Measurements from ENCODE around the gene GCGR.
A peak's percentile ranks its signal among the peaks of the same experiment; 100 is the strongest.

The GCGR gene

GRCh38 chr17:81832608-81833159 lies 28.7 kb downstream of the GCGR start (continued):
- TF ChIP-seq ATF2 (tag by site-specific recombination; IDR thresholded peaks at IDR 0.05; ENCODE audit: low read depth) (no peak), ZNF488 (tag by site-specific recombination; IDR thresholded peaks at IDR 0.05) (no peak), ZNF785 (tag by site-specific recombination; IDR thresholded peaks at IDR 0.05) (no peak), ZNF521 (tag by site-specific recombination; IDR thresholded peaks at IDR 0.05) (no peak), REPIN1 (tag by site-specific recombination; IDR thresholded peaks at IDR 0.05; ENCODE audit: low read depth) (no peak), ZNF394 (tag by site-specific recombination; IDR thresholded peaks at IDR 0.05; ENCODE audit: borderline replicate concordance) (no peak), ZNF549 (tag by site-specific recombination; IDR thresholded peaks at IDR 0.05) (no peak), ELK4 (IDR thresholded peaks at IDR 0.05; ENCODE audit: borderline replicate concordance, low read depth, low read length) (no peak), ZNF596 (tag by site-specific recombination; IDR thresholded peaks at IDR 0.05) (no peak; the same call in 1 of the 2 replicates), ZNF449 (tag by site-specific recombination; IDR thresholded peaks at IDR 0.05) (no peak), PATZ1 (tag by site-specific recombination; IDR thresholded peaks at IDR 0.05) (peak; percentile 54; the same call in 1 of the 2 replicates), ZNF391 (tag by site-specific recombination; IDR thresholded peaks at IDR 0.05; ENCODE audit: borderline replicate concordance, low read depth) (no peak), ZBTB7A (tag by site-specific recombination; IDR thresholded peaks at IDR 0.05; ENCODE audit: low read depth) (no peak), ZNF10 (tag by site-specific recombination; IDR thresholded peaks at IDR 0.05) (no peak), ZNF76 (tag by site-specific recombination; IDR thresholded peaks at IDR 0.05; ENCODE audit: borderline replicate concordance, low read depth) (peak; percentile 36; the same call in 1 of the 2 replicates), IKZF3 (tag by site-specific recombination; IDR thresholded peaks at IDR 0.05) (no peak), ZNF514 (tag by site-specific recombination; IDR thresholded peaks at IDR 0.05) (no peak), ZNF37A (tag by site-specific recombination; IDR thresholded peaks at IDR 0.05) (no peak), ZNF148 (tag by site-specific recombination; IDR thresholded peaks at IDR 0.05; ENCODE audit: borderline replicate concordance) (no peak), ZBTB49 (tag by site-specific recombination; IDR thresholded peaks at IDR 0.05; ENCODE audit: low read depth) (no peak), ZNF239 (tag by site-specific recombination; IDR thresholded peaks at IDR 0.05) (no peak), ZBTB48 (tag by site-specific recombination; IDR thresholded peaks at IDR 0.05) (no peak), ZNF280D (tag by site-specific recombination; IDR thresholded peaks at IDR 0.05) (no peak), BCL11B (tag by site-specific recombination; IDR thresholded peaks at IDR 0.05; ENCODE audit: low read depth) (no peak)
